IPS-20b (cell line): ENCODE measurements around the gene ENC1.

Experiments
- H3K27ac ChIP-seq: one replicate; pipeline ENCODE4 v1.5.1; 2013; ENCODE audit warnings: low read length
- H3K27me3 ChIP-seq: 2 replicates; pipeline ENCODE4 v1.6.1; 2013; ENCODE audit warnings: mild to moderate bottlenecking, low read length, inconsistent platforms; ENCODE audit not compliant: insufficient read depth
- H3K36me3 ChIP-seq: 2 replicates; pipeline ENCODE4 v1.6.1; 2013; ENCODE audit warnings: low read depth, mild to moderate bottlenecking, inconsistent platforms, low read length, moderate library complexity; ENCODE audit not compliant: insufficient read depth
- H3K4me1 ChIP-seq: 2 replicates; pipeline ENCODE4 v1.6.1; 2013; ENCODE audit warnings: mild to moderate bottlenecking, control low read depth, inconsistent platforms, low read length, moderate library complexity; ENCODE audit not compliant: insufficient read depth
- H3K4me3 ChIP-seq: 2 replicates; pipeline ENCODE4 v1.5.1; 2013; ENCODE audit warnings: mild to moderate bottlenecking, low read length, inconsistent platforms
- H3K9ac ChIP-seq: 2 replicates; pipeline ENCODE4 v1.6.1; 2013; ENCODE audit warnings: low read depth, mild to moderate bottlenecking, inconsistent platforms, low read length, moderate library complexity
- H3K9me3 ChIP-seq: 2 replicates; pipeline ENCODE4 v1.6.1; 2013; ENCODE audit warnings: mild to moderate bottlenecking, low read depth, low read length, inconsistent platforms; ENCODE audit not compliant: insufficient read depth

The ENC1 gene

DNA sequence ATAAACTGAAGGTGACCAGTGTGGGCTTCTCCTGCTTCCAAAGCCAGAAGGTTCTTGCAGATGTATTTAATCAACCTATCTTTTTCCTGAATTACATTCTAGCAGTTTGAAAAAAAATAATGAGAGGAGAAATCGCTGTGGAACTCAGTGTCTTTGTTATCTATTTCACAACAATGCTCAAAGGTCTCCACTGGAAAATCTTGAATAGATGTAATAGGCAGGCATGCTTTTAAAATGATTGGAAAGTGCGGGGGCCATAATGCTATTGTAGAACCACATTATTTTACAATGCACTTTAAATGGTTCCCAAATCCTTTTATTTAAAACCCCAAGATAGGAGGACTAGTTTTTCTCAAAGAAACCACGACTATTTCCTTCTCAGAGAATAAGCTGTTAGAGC lies 23.3 kb downstream of the ENC1 start:
- H3K27ac ChIP-seq = no peak overlapping the region
- H3K36me3 ChIP-seq = no peaks in the 10 kb centered on the region
- H3K9me3 ChIP-seq = no peaks in the 10 kb centered on the region
- H3K4me3 ChIP-seq = no peak overlapping the region
- peaks cover 11% of the 10 kb centered on the region for H3K4me1 ChIP-seq
- no peaks in the 10 kb centered on the region for H3K27me3 ChIP-seq
- H3K9ac ChIP-seq = no peak overlapping the region

DNA sequence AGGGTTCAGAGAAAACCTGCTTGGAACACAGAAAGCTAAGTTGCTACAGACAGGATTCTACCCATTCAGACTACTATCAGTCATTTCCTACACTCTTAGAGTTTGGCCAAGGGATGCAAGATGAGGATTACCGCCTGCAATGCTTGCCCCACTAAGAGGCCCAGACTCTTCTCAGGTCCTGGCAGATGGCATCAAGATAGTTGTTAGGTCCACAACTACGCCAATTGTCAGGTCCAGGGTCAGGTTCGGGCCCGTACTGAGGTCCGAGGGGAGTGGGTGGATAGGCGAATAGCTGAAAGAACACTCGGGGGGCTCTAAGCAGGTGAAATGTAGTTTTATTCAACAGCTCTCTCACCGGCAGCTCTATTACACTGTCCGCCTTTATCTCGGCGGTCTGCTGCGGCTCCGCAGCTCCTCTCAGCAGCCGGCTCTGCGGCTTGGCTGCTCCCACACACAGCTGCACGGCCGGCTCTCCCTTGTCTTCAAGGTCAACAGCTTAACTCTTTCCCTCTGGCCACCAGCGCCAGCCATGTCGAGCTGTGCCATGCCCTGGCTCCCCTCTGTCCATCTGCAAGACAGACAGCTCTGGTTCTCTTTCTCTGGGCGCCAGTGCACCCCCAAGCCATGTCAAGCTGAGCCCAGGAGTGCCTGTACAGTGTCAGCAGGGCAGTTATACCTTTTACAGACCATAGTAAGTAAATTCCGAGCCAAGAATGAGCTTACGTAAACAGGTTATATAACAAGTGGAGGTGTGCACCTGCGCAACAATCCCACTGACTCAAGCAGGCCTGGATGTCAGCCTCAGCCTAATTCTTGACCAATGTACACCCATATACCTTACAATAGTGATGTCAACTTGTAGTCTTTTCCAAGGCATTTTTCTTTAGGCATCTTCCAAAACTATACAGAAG lies 24.0 kb downstream of the ENC1 start:
- H3K9me3 ChIP-seq = no peaks in the 10 kb centered on the region
- H3K27me3 ChIP-seq = no peaks in the 10 kb centered on the region
- no peak overlapping the region for H3K9ac ChIP-seq
- no peak overlapping the region for H3K27ac ChIP-seq
- no peaks in the 10 kb centered on the region for H3K36me3 ChIP-seq
- H3K4me3 ChIP-seq = no peak overlapping the region
- peaks cover 7% of the 10 kb centered on the region; the same call in 1 of the 2 replicates for H3K4me1 ChIP-seq

DNA sequence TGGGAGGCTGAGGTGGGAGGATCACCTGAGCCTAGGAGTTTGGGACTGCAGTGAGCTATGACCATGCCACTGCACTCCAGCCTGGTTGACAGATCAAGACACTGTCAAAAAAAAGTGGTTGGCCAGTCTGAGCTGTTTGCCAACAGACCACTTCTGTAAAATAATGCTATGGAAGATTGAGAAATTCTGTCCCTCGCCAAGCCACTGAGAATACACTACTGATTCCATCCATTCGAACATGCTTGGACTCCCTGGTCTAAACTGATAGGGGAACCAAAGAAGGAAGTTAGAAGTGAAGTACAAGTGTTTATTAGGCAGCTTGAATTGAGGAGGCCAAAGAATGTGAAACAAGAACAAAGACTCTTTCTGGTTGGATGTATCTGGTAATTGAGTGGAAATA lies 27.2 kb downstream of the ENC1 start:
- H3K27ac ChIP-seq = no peak overlapping the region
- no peaks in the 10 kb centered on the region for H3K27me3 ChIP-seq
- H3K9me3 ChIP-seq = no peaks in the 10 kb centered on the region
- peaks cover 3% of the 10 kb centered on the region; the same call in 1 of the 2 replicates for H3K4me1 ChIP-seq
- H3K36me3 ChIP-seq = no peaks in the 10 kb centered on the region
- H3K4me3 ChIP-seq = no peak overlapping the region
- H3K9ac ChIP-seq = no peak overlapping the region

DNA sequence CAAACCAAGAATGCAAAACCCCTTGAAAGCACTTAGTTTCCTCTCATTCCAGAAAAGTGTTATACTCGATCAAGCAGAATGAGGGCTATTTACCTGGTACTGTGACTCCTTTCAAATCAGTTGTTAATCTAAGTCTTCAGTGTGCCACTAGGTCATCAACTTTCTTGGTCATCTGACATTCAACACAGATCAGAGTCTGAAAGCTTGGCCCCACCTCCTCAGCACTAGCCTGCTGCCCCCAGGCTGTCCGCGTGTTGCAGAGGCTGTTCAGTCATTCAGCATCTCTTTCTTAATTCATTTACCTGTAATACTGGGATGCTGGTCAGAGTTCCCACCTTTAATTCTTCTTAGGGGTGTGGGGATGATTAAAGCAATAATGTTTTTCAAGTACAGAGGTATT lies 28.5 kb downstream of the ENC1 start:
- Histone ChIP-seq H3K36me3 (no peaks in the 10 kb centered on the region), H3K27me3 (no peaks in the 10 kb centered on the region), H3K4me3 (no peak overlapping the region), H3K27ac (no peak overlapping the region), H3K9me3 (no peaks in the 10 kb centered on the region), H3K4me1 (no peaks in the 10 kb centered on the region), H3K9ac (no peak overlapping the region)

DNA sequence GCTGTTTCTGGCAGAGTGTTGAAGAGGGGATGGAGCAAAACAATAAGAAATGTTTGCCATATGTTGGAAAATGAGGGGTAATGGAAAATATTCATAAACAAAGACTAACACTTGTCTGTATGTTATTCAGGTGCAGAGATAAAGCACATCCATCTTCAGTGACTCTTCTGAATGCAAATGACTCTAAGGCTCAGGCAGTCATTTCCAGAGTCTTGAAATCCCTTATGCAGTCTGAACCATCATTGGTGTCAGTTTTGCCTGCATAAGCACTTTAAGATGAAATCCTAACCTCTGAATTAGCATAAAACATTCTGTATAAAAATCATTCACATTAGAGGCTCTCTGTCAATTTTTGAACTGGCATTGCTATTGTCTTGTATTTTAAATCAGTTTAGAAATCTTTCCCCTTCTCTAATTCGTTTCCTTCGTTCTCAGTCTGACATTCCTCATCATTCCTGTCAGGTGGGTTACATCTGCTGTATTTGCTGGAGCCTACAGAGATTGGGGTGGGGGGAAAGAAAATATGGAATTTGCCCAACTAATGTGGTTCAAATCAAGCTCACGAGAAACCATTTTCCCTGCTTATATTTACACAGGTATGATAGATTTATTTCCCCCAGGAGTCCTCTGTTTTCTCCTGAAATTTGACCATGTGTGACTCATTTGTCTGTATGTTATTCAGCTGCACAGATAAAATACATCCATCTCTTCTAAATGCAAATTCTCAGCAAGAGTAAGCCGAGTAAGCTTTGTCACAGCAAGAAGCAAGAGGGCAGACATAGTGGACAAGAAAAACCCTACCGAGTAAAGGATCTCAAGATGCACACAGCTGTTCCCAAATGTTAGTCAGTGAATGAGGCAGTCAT lies 31.6 kb downstream of the ENC1 start:
- Histone ChIP-seq H3K36me3 (no peaks in the 10 kb centered on the region), H3K27me3 (no peaks in the 10 kb centered on the region), H3K9ac (no peak overlapping the region), H3K4me1 (no peaks in the 10 kb centered on the region), H3K27ac (no peak overlapping the region), H3K9me3 (no peaks in the 10 kb centered on the region), H3K4me3 (no peak overlapping the region)

DNA sequence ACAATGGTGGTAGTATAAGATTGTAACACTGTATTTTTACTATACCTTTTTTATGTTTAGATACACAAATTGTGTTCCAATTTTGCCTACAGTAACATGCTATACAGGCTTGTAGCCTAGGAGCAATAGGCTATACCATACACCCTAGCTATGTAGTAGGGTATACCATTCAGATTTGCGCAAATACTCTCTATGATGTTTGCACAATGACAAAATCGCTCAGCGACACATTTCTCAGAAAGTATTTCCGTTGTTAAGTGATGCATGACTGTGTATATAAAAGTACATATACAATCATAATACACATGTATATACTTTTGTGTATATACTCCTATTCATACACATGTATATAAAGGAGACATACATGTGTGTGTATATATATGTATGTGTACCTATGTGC lies 34.8 kb downstream of the ENC1 start:
- Histone ChIP-seq H3K27me3 (no peaks in the 10 kb centered on the region), H3K27ac (no peak overlapping the region), H3K36me3 (no peaks in the 10 kb centered on the region), H3K4me1 (no peaks in the 10 kb centered on the region), H3K9ac (no peak overlapping the region), H3K4me3 (no peak overlapping the region), H3K9me3 (no peaks in the 10 kb centered on the region)

DNA sequence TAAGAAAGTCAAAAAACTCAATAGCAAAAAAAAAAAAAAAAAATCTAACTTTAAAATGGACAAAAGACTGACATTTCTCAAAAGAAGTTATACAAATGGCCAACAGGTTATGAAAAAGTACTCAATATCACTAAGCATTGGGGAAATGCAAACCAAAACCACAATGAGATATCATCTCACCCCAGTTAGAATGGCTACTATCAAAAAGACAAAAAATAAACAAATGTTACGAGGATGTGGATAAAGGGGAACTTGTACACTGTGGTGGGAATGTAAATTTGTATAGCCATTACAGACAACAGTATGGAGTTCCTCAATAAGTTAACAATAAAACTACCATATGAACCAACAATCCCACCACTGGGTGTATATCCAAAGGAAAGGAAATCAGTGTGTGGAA lies 37.2 kb downstream of the ENC1 start:
- Histone ChIP-seq H3K27me3 (no peaks in the 10 kb centered on the region), H3K27ac (no peak overlapping the region), H3K9ac (no peak overlapping the region), H3K9me3 (no peaks in the 10 kb centered on the region), H3K4me1 (no peaks in the 10 kb centered on the region), H3K4me3 (no peak overlapping the region), H3K36me3 (no peaks in the 10 kb centered on the region)

DNA sequence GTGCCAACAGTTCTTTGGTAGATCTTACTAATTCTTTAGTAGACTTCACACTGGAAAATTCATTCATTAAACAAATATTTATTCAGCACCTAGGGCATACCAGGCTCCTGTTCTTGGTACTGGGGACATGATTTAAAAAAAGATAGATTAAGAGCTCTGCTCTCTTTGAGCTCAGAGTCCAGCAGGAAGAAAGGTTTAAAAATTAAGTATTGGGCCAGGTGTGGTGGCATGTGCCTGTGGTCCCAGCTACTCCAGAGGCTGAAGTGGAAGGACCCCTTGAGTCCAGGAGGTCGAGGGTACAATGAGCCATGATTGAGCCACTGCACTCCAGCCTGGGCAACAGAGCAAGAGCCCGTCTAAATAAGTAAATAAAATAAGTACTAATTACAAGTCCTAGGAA lies 41.4 kb downstream of the ENC1 start:
- Histone ChIP-seq H3K27ac (no peak overlapping the region), H3K4me1 (peaks cover 10% of the 10 kb centered on the region), H3K27me3 (no peaks in the 10 kb centered on the region), H3K36me3 (no peaks in the 10 kb centered on the region), H3K9me3 (no peaks in the 10 kb centered on the region), H3K9ac (no peak overlapping the region), H3K4me3 (no peak overlapping the region)

DNA sequence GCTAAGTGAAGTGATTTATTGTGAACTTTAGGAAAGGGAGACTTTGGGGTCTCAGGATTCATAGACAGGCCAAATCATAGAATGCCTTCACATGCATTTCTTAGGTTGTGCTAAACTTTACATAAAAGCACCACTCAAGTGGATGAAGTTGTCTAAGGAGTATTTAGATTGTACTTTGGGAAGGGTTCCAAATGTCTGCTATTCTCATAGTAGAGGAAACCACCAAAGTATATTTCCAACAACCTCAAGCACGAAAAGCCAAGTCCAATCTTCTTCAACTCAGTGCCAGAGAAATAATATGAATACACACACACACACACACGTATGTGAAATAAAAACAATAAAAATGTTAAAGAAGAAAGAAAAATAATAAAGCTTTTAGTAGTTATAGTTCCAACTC lies 41.8 kb downstream of the ENC1 start:
- Histone ChIP-seq H3K27me3 (no peaks in the 10 kb centered on the region), H3K27ac (no peak overlapping the region), H3K9ac (no peak overlapping the region), H3K9me3 (no peaks in the 10 kb centered on the region), H3K4me3 (no peak overlapping the region), H3K4me1 (peaks cover 10% of the 10 kb centered on the region), H3K36me3 (no peaks in the 10 kb centered on the region)

DNA sequence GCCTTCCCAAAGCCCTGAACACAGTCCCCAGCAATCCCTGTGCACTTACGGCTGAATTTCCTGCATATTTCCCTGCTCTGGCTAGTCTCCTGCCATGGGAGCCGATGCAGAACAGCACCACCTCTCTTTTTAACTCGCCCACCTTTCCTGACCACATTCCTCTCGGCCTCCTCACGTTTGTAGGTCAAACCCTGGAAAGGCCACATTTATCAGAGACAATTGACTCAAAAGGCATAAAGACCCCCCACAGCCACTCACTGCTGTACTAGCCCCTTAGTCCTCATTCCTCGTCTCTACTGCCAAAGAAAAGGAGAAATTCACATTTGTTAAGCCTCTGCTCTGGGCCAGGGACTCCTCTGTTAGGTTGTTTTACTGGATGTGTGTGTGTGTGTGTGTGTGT lies 43.6 kb downstream of the ENC1 start:
- peaks cover 10% of the 10 kb centered on the region for H3K4me1 ChIP-seq
- no peak overlapping the region for H3K27ac ChIP-seq
- H3K36me3 ChIP-seq = no peaks in the 10 kb centered on the region
- no peak overlapping the region; the same call in 1 of the 2 replicates for H3K4me3 ChIP-seq
- no peaks in the 10 kb centered on the region for H3K9me3 ChIP-seq
- no peaks in the 10 kb centered on the region for H3K27me3 ChIP-seq
- peak overlapping the region; percentile 18; the same call in 1 of the 2 replicates for H3K9ac ChIP-seq

DNA sequence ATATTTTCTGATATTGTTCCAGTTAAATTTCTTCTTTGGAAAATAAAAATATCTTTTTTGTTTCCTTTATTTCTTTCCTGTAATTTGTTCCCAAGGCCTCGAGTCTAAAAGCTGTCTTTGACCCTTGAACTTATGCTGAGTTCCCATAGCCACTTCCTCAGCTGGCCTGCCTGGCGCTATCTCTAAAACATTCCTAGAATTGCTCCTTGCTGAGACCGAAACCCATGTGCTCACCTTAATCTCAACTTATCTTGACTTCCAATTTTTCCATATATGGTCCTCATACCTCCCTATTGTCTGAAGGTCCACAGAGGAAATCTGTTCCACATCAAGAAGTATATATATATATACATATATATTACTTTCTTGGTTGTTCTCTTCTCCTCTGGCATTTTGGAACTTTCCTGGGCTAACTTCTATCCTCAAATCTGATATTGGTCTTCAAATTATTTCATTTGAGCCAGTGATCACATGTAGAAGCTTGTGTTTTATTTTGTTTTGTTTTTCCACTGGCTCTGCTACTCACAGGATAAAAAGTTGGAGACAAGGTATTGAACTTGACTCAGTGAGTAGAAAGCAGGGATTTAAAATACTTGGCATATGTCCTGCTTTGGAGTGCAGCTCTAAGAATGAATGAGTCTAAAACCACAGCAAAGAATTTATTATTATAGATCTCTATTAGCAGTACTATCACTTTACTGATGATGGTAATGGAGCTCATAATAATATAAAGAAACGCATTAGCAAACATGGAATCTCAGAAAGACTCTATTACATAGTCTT lies 45.2 kb downstream of the ENC1 start:
- Histone ChIP-seq H3K27me3 (no peaks in the 10 kb centered on the region), H3K27ac (no peak overlapping the region), H3K4me3 (no peak overlapping the region), H3K4me1 (peaks cover 10% of the 10 kb centered on the region), H3K36me3 (no peaks in the 10 kb centered on the region), H3K9me3 (no peaks in the 10 kb centered on the region), H3K9ac (no peak overlapping the region)
